Fibroblast of the conjunctiva (primary cell): Measurements from ENCODE around the gene PTGR2.
"Not testable (repeated sequence)": the region's sequence is repeated elsewhere in the genome, so short reads cannot be mapped to it uniquely, and the experiment has no call there.

Source experiments
- DNase-seq: peaks from one replicate; pipeline ENCODE4 v3.0.0-alpha.2; 2010; ENCODE audit warnings: low read depth

PTGR2 gene

DNA sequence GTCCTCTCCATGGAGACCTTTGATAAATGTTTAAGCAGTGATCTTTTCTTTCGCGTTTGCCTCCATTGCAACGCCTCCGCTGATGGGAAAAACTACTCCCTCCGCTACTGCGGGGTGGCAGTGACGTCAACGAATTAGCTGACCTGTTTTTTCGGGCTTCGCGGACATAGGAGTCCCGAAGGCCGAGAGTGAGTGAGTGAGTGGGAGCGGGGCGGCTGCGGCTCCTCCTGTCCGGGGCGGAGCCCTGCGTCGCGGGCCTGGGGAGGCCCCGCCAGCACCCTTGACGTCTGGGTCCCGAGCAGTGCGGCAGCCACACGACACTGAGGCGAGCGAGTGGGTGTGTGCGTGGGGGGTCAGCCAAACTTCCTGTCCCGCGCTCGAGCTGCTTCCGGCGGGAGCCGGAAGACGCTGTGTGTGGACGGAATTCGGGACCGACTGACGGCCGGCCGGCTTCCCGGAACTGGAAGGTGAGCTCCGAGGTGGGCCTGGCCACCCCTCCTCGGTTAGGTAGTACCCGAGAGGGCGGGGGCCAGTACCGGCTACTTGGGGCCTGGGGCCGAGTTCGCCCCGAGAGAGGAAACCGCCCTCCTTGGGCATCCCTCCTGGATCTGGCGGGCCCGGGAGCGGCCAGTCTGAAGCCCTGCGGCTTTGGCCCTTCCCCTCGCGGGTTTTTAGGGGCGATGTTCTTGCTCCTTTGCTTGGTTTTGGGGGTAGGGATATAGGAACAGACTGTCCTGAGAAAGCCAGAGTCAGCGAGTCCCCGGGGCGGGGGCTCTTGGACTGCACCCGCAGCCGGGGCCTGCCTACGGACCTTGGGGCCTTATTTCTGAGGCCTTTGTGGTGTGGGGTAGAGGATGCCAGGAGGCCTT, 35.1 kb downstream of the PTGR2 start, which contains the start of gene ZNF410:
Gene ZNF410 (plus strand): TSS at position 411 of the 869 bp plus-strand sequence. CDS start 5,317 bp downstream, outside the sequence.
- DNase-seq: peak; percentile 95

- DNase-seq: no peak
These were observed 35.6 kb downstream of the PTGR2 start for GRCh38 chr14:73887318-73887616.

DNA sequence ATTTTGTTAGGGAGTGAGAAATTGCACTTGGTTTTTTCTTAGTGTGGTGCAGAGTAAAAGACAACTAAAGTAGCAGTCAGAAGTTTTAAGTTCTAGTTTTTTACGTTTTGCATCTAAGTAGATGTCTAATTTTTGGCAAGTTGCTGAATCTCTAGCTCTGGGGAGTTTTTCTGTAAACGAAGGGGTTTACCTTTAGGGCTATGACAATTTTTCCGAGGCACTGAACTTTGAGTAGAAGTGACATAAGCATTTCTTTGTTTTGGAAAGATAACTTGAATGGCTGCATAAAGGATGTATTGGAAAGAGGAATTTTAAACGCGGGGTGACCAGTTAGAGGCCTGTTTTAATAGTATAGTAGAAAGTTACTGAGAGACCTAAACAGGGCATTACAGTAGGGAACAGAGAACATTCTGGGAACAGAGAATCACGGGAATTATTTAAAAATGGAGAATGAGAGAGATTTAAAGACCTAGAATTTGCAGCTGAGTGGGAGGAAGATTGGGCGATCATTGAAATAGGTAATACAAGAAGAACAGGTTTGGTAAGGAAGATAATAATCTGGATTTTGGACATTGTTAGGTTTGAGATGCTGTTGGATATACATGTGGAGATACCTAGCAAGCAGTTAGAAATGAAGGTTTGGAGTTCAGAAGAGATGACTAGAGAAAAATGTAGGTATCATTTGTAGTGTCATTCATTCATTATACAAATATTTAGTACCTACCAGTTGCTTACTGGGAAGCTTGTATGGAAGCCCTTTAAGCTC, 36.2 kb downstream of the PTGR2 start:
- DNase-seq: no peak

GRCh38 chr14:73888460-73888725, 36.8 kb downstream of the PTGR2 start:
- no peak for DNase-seq

DNA sequence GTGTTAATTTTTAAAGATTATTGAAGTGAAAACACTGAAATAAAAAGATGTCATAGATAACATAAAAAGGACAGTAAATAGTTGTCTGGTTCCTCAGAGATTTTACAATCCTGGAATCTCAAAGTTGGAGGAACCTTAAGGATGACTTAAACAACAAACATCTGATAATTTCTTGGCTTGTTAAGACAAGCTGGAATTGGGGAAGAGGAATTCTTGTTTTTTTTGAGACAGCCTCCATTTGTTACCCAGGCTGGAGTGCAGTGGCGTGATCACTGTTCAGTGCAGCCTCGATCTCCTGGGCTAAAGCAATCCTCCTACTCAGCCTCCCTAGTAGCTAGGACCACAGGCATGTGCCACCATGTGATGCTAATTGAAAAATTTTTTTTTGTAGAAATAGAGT, 37.3 kb downstream of the PTGR2 start:
- DNase-seq: no peak

DNA sequence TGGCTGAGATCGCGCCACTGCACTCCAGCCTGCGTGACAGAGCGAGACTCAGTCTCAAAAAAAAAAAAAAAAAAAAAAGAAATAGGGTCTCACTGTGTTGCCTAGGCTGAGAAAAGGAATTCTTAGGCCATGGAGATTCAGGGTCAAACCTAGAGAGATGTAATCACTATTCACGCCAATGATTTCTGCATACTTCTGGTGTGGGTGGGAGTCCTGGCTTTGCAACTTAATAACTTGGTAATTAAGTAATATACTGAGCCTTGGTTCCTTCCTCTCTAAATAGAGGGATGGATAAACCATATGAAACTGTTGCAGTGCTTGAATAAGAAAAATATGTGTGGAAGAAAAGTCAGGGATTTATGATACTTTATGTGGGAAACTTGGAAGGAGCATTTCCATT, 37.7 kb downstream of the PTGR2 start:
- no peak for DNase-seq

- DNase-seq: not testable (repeated sequence)
These were observed 42.6 kb downstream of the PTGR2 start for GRCh38 chr14:73894180-73894687.

- DNase-seq: no peak
These were observed 44.3 kb downstream of the PTGR2 start for GRCh38 chr14:73895939-73896338.

- no peak for DNase-seq
These were observed 44.9 kb downstream of the PTGR2 start for GRCh38 chr14:73896521-73896920.

- DNase-seq: no peak
These were observed 51.4 kb downstream of the PTGR2 start for GRCh38 chr14:73903028-73903427.

- no peak for DNase-seq
These were observed 58.0 kb downstream of the PTGR2 start for GRCh38 chr14:73909681-73910080.

- no peak for DNase-seq
These were observed 61.6 kb downstream of the PTGR2 start for GRCh38 chr14:73913256-73913655.

DNA sequence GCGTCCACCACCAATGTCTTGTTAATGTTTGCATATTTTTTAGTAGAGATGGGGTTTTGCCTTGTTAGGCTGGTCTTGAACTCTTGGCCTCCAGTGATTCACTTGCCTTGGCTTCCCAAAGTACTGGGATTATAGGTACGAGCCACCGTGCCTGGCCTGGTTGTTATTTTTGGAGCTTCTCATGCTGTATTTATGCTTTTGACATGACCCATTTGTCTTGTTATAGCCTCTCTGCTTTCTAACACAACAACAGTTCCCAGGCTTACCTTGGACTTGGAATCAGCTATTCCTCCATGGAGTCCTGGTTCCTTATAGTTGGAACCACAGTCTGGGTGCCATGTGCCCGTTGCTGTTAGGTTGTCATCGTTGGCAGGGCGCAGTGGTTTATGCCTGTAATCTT, 64.7 kb downstream of the PTGR2 start:
- no peak for DNase-seq

GRCh38 chr14:73919457-73919856, 67.8 kb downstream of the PTGR2 start:
- DNase-seq: not testable (repeated sequence)

- no peak for DNase-seq
These were observed 72.7 kb downstream of the PTGR2 start for GRCh38 chr14:73924337-73924736.
